GM21447 (cell line): ENCODE data around the gene CROT.
"Not testable (repeated sequence)": the region's sequence is repeated elsewhere in the genome, so short reads cannot be mapped to it uniquely, and the experiment has no call there.

Experiments
- ATAC-seq: cut with Tn5 transposase; IDR thresholded peaks from one replicate; pipeline ENCODE4 v1.9.1; 2021; ENCODE audit not compliant: unreplicated experiment

CROT gene

GRCh38 chr7:87345166-87345927 lies at the start of gene CROT:
Gene CROT, plus strand, starts transcription at chr7:87345664. Its CDS starts 3,405 bp downstream, at chr7:87349069.
- peak; percentile 95 for ATAC-seq

GRCh38 chr7:87300756-87301155 lies 44.7 kb upstream of the CROT start:
- no peak for ATAC-seq

- no peak for ATAC-seq
Measured at GRCh38 chr7:87310790-87311419, 34.6 kb upstream of the CROT start.

GRCh38 chr7:87312215-87312865 lies 33.1 kb upstream of the CROT start:
- ATAC-seq = peak; percentile 59

GRCh38 chr7:87316097-87316700 lies 29.3 kb upstream of the CROT start:
- peak; percentile 85 for ATAC-seq

- no peak for ATAC-seq
Measured at GRCh38 chr7:87316846-87317552, 28.5 kb upstream of the CROT start.

GRCh38 chr7:87317691-87318245 lies 27.7 kb upstream of the CROT start:
- no peak for ATAC-seq

GRCh38 chr7:87318741-87319140 lies 26.7 kb upstream of the CROT start:
- ATAC-seq = no peak

- ATAC-seq = not testable (repeated sequence)
Measured at GRCh38 chr7:87319154-87319581, 26.3 kb upstream of the CROT start.

GRCh38 chr7:87322912-87323311 lies 22.6 kb upstream of the CROT start:
- no peak for ATAC-seq

- no peak for ATAC-seq
Measured at GRCh38 chr7:87325576-87326370, 19.7 kb upstream of the CROT start.

GRCh38 chr7:87328281-87328680 lies 17.2 kb upstream of the CROT start:
- ATAC-seq = no peak

GRCh38 chr7:87330316-87330715 lies 15.1 kb upstream of the CROT start:
- no peak for ATAC-seq

GRCh38 chr7:87330942-87331341 lies 14.5 kb upstream of the CROT start:
- ATAC-seq = no peak

GRCh38 chr7:87331687-87332252 lies 13.7 kb upstream of the CROT start:
- ATAC-seq = no peak

GRCh38 chr7:87332321-87332720 lies 13.1 kb upstream of the CROT start:
- no peak for ATAC-seq

GRCh38 chr7:87336136-87336535 lies 9.3 kb upstream of the CROT start:
- ATAC-seq = no peak

GRCh38 chr7:87337331-87337730 lies 8.1 kb upstream of the CROT start:
- ATAC-seq = no peak

GRCh38 chr7:87339373-87339897 lies 6.0 kb upstream of the CROT start:
- no peak for ATAC-seq
